DMS79 treated with DMSO at 0.1 percent for 48 hours (cell line): Measurements from ENCODE around the gene CAMK2G.
"Not testable (repeated sequence)": the region's sequence is repeated elsewhere in the genome, so short reads cannot be mapped to it uniquely, and the experiment has no call there.

Experiments
- DNase-seq: peaks from one replicate; lab custom pipeline; 2025; lab: John Stamatoyannopoulos, UW

The CAMK2G gene

DNA sequence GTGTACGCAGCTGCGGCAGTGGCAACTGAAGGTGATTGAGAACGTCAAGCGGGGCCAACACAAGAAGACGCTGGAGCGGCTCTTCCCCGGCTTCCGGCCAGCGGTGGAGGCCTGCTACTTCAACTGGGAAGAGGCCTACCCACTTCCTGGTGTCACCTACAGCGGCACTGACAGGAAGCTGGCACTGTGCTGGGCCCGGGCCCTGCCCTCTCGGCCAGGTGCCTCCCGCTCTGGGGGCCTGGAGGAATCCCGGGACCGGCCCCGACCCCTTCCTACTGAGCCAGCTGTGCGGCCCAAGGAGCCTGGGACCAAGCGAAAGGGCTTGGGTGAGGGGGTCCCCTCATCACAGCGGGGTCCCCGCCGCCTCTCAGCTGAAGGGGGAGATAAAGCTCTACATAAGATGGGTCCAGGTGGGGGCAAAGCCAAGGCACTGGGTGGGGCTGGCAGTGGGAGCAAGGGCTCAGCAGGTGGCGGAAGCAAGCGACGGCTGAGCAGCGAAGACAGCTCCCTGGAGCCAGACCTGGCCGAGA lies 82.4 kb downstream of the CAMK2G start:
- no peak for DNase-seq

DNA sequence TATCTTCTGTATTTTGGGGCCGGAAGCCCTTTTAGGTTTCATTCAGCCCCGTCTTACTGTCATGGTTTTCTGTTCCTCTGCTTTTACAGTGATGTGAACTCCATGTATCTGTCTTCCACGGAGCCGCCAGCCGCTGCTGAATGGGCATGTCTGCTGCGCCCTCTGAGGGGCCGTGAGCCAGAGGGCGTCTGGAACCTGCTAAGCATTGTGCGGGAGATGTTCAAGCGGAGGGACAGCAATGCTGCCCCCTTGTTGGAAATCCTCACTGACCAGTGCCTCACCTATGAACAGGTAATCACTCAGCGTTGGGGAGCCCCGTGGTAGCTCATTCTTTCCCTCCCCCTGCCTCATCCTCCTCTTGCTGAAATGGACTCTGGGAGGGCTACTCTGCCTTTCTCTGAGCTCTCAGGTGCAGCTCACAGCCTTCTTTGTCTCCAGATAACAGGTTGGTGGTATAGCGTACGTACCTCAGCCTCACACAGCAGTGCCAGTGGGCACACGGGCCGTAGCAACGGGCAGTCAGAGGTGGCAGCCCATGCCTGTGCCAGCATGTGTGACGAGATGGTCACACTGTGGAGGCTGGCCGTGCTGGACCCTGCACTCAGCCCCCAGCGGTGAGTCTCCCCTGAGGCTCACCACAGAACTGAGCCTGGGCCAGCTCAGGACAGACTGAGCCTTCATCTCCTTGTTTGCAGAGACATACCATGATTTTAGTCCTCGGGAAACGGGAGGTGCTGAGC lies 83.3 kb downstream of the CAMK2G start:
- DNase-seq: no peak

DNA sequence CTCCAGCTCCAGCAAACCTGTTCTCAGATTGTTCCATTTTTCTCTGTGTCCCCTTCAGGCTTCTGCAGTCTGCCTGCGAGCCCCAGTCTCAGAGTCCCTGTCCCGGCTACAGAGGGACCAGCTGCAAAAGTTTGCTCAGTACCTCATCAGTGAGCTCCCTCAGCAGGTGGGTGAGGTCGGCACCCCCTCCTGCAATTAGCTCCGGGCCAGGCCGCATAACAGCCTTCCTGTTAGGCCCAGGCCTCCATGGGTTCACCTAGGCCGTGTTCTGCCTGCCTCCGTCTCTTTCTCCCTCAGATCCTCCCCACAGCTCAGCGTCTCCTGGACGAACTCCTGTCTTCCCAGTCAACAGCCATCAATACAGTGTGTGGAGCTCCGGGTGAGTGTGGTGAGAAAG lies 84.7 kb downstream of the CAMK2G start:
- no peak for DNase-seq

DNA sequence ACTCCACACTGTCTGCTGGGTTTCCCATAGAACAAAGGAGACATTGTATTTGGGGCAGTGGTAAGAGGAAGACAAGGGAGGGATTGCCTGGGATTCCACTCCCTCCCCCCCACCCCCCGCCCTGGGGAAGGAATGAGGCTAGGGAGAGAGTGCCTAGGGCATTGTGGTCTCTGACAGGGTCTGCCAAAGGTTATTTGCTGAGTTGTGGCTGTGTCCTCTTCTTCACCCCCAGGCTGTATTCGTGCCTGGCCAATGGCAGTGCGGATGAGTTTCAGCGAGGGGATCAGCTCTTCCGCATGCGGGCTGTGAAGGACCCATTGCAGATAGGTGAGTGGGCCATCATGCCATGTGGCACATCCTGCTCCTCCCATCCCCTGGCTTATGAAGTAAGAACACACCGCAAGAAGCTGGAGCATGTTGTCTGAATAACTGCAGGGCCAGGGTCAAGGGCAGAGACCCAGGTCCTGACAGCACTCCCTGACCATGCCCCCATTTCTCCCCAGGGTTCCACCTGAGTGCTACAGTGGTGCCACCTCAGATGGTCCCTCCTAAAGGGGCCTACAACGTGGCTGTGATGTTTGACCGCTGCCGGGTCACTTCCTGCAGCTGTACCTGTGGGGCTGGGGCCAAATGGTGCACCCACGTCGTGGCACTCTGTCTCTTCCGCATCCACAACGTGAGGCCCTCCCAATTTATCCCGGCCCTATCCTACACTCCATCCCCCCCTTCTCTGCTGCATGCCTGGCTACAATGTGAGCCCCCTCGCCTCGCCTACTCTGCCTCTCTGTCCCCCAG lies 85.3 kb downstream of the CAMK2G start:
- DNase-seq: no peak

DNA sequence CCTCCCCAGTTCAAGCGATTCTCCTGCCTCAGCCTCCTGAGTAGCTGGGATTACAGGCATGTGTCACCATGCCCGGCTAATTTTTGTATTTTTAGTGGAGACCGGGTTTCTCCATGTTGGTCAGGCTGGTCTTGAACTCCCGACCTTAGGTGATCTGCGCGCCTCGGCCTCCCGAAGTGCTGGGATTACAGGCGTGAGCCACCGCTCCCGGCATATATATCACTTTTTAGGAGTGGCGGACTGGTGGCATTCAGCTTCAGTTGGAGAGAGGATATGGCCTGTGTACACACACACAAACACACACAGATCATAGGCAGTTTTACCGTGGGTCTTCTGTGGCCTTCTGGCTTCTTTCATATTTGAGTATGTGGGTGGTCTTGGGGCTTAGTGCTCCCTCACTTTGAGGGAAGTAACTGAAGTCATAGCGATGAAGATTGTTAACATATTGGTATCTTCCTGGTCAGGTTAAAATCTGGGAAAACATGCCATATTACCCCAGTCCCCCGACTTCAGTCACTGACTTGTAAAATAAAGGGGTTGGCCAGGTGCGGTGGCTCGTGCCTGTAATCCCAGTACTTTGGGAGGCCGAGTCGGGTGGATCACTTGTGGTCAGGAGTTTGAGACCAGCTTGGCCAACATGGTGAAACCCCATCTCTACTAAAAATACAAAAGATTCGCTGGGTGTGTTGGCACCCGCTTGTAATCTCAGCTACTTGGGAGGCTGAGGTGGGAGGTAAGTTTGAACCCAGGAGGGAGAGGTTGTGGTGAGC lies 87.1 kb downstream of the CAMK2G start:
- not testable (repeated sequence) for DNase-seq

DNA sequence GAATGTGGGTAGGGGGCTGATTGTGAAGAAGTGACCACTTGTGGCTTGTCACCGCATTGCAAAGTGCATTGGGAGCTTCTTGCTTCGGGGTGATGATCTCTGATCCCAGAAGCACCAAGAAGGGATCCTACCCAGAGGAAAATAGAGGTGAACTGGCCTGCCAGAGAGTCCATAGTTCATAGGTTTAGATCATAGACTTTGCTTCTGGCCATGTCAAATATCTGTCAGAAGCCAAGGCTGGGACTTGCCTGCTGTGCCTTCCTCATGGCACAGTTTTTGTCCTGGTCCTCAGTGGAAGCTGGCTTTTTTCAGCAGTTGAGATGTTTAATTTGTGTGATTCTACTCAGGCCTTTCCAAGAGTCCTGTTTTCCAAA lies 87.9 kb downstream of the CAMK2G start:
- no peak for DNase-seq

DNA sequence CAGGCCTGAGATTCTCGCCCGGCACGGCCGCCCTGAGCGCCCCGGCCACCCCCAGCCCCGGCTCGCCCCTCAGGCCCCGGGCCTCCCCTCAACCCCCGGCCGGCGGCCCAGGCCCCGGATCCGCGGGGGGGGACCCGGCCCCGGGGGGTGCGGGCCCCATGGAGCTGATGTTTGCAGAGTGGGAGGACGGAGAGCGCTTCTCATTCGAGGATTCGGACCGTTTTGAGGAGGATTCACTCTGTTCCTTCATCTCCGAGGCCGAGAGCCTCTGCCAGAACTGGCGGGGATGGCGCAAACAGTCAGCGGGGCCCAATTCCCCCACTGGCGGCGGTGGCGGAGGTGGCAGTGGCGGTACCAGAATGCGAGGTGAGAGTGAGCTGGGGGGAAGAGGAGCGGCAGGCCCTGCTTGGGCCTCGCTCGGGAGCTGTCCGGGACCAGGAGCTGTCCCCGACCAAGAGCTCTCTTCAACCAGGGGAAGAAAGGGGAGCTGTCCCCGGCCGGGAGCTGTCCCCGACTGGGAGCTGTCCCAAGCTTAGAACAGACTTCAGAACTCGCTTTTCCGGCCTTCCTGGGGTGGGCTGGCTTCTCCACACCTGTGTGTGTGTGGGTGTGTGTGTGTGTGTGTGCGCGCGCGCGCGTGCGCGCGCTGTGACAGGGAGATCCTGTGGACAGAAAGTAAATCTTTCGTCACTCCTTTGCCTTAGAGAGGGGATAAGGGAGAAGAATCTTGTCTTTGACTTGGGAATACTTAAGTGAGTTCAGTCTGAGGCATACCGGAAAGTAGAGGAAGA lies 88.4 kb downstream of the CAMK2G start:
- DNase-seq: no peak

DNA sequence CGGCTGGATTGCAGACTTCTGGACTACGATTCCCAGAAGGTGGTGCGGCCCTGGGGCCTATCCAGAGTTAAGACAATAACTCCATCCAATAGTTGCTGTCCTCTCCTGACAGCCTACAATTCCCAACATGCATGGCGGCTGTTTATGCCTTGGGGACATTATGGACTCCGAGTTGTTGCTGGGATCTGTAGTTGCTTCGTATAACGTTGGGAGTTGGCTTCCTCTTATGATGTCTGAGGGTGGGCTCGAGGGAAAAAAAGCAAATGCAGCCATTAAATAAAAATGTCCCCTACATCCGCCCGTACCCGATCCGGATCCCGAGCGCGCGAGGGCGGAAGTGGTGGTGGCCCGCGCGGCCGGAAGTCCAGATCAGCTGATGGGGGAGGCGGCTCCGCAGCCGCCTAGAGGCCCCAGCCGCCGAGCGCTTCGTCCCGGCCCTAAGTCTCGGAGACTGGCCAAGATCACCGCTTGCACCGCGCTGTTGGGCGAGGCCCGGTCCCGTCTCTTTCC lies 89.1 kb downstream of the CAMK2G start, which contains the start of gene ZSWIM8:
Gene ZSWIM8 (plus strand): TSS at position 396 of the 510 bp plus-strand sequence. CDS start 273 bp downstream, outside the sequence.
- DNase-seq: peak; percentile 78

- DNase-seq: no peak
These were observed 91.6 kb downstream of the CAMK2G start for GRCh38 chr10:73782749-73783085.

DNA sequence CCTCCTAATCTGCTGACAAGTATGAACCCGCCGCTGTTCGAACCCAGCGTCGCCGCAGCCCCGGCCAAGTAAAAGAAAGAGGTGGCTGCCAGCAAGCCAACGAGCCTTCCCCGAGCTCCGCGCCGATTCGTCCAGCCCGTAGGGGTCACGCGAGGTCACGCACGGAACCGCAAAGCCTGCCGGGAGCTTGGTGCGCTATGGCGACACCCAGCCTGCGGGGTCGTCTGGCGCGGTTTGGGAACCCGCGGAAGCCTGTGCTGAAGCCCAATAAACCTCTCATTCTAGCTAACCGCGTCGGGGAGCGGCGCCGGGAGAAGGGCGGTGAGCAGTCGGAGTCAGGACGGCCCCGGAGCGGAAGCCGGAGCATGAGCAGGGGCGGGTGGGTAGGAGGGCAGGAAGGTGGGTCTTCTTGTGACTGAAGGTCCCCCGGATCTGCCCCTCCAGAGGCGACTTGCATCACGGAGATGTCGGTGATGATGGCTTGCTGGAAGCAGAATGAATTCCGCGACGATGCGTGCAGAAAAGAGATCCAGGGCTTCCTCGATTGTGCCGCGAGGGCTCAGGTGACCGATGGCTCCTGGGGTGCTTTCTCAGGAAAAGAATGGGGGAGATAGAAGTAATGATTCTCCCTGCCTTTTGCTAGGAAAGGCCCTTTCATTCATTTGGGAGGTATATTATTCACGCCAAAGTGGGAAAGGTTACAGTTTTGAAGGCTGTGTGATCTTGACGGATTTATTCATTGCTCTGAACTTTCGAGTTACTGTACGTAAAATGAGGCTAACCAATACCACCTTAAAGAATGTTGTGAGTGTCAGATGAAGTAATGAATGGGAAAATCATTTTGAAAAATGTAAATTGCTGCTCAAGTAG lies 92.2 kb downstream of the CAMK2G start, which contains the start of gene CHCHD1:
Gene CHCHD1 (plus strand): TSS at position 170 of the 870 bp plus-strand sequence. CDS start 28 bp downstream, at position 198.
- peak; percentile 37 for DNase-seq

DNA sequence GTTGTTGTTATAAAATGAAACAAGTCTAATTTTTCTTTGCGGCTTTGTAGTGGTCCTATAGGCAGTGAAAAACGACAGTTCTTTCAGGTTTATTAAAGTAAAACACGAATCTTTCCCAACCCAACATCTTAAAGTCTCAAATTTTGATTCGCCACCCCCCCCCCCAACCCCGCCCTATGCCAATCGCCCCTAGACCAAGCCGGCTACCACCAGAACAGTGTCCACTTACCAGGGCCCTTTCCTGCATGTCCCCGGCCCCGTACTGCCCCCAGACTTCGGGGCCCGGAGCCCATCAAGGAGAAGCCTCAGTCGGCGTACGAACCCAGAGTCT lies 92.8 kb downstream of the CAMK2G start:
- no peak for DNase-seq

DNA sequence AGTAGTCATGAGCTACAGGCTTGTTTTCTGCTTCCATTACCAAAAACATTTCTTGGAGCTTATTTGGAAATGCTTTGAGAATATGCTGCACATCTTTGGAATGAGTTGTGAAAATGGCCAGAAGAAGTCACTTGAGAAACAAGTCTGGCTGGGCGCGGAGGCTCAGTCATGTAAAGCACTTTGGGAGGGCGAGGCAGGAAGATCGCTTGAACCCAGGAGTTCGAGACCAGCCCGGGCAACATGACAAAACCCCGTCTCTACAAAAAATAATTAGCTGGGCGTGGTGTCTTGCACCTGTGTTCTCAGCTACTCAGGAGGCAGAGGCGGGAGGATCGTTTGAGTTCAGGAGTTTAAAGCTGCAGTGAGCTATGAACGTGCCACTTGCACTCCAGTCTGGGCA lies 93.4 kb downstream of the CAMK2G start:
- DNase-seq: no peak

DNA sequence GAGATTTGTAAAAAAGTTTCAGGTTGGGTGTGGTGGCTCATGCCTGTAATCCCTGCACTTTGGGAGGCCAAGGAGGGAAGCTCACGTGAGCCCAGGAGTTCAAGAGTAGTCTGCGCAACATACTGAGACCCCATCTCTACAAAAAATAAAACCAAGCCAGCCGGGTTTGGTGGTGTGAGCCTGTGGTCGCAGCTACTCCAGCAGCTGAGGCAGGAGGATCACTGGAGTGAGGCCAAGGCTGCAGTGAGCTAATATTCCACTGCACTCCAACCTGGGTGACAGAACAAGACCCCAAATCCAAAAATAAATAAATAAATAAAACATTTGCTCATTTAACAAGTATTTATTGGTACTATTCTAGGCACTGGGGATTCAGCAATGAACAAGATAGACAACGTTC lies 94.1 kb downstream of the CAMK2G start:
- DNase-seq: no peak

GRCh38 chr10:73779539-73780197 lies 94.7 kb downstream of the CAMK2G start:
- no peak for DNase-seq

GRCh38 chr10:73779018-73779417 lies 95.3 kb downstream of the CAMK2G start:
- DNase-seq: no peak

DNA sequence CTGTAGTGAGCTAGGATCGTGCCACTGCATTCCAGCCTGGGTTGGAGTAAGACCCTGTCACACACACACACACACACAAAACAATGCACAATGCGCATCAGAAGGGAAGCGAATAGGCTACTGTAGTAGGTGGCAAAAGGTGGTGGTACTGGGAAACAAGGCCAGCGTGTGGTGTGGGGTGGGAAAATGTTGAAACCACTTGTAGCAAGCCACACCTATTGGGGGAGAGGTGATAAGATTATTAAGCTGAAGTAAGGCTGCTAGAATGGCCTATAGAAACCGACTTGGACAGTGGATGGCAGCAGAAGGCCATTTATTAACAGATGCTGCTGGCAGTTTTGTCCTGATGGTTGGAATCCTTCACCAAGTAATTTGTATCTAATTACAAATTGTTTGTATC lies 99.7 kb downstream of the CAMK2G start:
- no peak for DNase-seq

DNA sequence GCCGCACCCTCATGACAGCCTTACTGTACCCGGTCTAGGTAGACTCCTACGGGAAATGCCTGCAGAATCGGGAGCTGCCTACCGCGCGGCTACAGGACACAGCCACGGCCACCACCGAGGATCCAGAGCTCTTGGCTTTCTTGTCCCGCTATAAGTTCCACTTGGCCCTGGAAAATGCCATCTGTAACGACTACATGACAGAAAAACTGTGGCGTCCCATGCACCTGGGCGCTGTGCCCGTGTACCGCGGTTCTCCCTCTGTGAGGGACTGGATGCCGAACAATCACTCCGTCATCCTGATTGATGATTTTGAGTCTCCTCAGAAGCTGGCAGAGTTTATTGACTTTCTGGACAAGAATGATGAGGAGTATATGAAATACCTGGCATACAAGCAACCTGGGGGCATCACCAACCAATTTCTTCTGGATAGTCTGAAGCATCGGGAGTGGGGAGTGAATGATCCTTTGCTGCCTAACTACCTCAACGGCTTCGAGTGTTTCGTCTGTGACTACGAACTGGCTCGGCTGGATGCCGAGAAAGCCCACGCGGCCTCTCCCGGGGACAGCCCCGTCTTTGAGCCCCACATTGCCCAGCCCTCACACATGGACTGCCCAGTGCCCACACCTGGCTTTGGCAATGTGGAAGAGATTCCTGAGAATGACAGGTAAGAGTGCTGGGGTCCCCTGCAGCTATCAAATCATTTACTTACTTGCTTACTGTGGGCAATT lies 101.0 kb downstream of the CAMK2G start:
- DNase-seq: no peak

- peak; percentile 40 for DNase-seq
These were observed 101.8 kb downstream of the CAMK2G start for GRCh38 chr10:73772281-73773151.
